HG02571 (cell line): Measurements from ENCODE around the gene TMEM201.
A peak's percentile ranks its signal among the peaks of the same experiment; 100 is the strongest.
"Not testable (repeated sequence)": the region's sequence is repeated elsewhere in the genome, so short reads cannot be mapped to it uniquely, and the experiment has no call there.

Experiments used
- ATAC-seq: cut with Tn5 transposase; IDR thresholded peaks from one replicate; pipeline ENCODE4 v1.9.1; 2021; ENCODE audit warnings: mild to moderate bottlenecking, moderate library complexity; ENCODE audit not compliant: unreplicated experiment

TMEM201 gene

DNA sequence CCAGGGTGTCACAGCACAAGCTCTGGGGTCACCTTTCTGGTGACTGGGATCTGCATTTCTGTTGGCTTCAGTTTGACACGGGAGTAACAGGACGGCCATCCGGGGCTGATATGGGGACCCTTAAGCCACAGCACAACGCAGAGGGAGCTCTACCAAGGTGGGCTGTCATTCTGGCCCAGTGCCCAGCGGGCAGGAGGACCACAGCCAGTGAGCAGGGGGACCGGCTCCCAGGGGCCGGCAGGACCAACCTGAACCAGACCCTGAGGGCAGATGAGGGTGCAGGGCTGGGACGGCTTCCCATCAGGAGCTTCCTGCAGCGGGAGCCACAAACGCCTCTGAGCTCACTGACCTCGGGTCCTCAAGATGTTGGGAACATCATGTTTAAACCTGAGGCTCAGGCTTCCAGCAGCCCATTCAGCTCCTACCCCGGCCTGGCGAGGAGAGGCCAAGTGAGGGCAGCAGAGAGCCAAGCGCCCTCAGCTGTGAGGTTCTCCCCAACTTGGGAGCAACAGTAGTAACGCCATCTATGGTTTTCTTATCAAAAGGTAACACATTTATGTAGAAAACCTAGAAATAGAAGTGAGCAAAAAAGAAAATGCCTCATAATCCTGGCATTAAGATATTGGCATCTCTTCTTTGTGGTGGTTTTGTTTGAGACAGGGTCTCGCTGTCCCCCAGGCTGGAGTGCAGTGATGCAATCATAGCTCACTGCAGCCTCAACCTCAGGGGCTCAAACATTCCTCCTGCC is 26.8 kb downstream of the TMEM201 start:
- no peak for ATAC-seq

DNA sequence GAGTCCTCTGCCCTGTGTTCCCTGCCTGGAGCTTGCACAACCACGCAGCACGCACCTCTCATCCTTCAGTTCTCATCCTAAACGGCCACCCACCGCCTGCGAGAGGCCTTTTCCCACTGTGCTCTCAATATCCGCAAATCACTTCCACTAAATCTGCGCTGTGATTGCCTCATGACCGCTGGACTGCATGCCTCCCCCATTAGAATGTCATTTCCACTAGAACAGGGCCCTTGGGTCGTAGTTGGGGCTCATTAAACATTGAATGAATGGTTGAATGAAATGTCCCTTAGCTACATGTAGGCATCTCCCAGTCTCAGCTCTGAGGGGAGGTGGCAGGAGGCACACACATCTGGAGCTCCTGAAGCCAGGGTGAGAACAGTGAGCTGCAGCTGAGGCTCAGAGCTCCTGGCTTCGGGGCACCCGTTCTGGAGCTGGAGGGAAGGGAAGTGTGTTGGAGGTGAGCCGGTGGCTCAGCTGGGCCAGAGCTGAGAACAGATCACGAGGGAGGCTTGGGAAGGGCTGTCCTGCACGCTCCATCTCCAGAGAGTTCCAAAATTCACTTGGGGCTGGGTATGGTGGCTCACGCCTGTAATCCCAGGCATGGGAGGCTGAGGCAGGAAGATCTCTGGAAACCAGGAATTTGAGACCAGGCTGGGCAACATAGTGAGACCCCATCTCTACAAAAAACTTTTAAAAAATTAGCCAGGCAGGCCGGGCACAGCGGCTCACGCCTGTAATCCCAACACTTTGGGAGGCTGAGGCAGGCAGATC is 30.4 kb downstream of the TMEM201 start:
- ATAC-seq: no peak

DNA sequence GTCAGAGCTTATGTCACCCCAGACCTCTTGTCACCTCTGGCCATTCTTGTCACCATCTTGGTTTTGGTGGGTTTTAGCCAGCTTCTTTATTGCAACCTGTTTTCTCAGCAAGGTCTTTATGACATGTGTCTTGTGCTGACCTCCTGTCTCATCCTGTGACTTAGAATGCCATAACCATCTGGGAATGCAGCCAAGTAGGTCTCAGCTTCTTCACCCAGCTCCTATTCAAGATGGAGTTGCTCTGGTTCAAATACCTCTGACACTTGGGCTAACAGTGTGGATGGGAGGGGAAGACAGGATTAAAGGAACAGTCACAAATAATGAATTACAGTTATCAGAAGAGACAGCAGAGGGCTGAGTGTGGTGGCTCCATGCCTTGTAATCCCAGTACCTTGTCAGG is 32.3 kb downstream of the TMEM201 start:
- ATAC-seq: no peak

DNA sequence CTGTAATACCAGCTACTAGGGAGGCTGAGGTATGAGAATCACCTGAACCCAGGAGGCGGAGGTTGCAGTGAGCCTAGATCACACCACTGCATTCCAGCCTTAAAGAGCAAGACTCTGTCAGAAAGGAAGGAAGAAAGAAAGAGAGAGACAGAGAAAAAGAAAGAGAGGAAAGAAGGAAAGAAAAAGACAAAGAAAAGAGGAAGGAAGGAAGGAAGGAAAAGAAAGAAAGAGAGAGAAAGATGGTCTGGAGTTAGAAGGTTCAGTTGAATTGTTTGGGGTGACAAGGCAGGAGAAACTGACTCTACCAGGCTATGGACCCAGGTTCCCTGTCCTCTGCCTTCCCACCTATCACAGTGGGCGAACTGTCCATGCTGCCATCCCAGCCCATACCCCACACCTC is 35.4 kb downstream of the TMEM201 start:
- ATAC-seq: no peak

- not testable (repeated sequence) for ATAC-seq
Measured at GRCh38 chr1:9625030-9625429, 36.3 kb downstream of the TMEM201 start.

- peak; percentile 51 for ATAC-seq
Measured at GRCh38 chr1:9626201-9626608, 37.5 kb downstream of the TMEM201 start.

DNA sequence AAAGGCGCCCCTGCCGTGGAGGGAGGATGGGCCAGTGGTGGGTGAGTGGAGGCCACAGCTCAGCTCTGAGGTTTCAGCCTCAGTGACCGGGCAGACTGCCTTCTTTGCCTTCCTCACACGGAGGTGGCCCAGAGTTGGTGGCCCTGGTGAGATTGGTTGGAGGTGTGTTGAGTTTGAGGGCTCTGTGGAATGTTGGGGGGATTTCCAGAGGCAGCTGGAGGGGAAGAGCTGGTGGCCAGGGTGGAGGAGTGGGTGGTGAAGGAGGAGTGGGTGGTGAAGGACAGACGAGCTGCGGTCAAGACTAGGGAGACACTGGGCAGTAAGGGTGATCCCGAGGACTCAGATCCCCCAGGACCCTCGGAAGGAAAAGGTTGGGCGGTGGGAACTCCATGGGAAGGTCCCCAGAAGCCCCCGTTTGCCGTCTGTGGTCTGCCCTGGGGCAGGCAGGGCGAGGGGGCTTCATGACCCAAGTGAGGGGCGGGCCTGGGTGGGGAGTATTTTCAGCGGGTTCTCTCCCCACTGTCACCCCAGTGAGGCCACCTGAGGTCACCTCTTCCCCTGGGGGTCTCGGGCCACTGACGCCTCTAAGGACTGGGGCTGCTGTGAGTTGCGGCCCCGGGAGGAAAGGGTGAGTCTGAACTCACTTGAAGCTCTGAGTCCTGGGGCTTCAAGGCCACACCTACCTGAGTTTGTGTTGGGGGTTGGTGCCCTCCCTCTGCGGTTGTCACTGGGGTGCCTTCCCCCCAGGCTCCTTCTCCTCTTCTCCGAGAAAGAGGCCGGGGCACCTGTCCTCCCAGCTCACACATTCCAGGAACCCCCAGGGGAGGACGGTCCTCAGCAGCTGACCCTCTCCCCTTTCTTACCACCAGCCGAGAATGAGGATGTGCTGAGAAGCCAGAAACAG is 40.1 kb downstream of the TMEM201 start:
- ATAC-seq: no peak

GRCh38 chr1:9629445-9630201 is 40.9 kb downstream of the TMEM201 start:
- no peak for ATAC-seq

- no peak for ATAC-seq
Measured at GRCh38 chr1:9630331-9631111, 41.8 kb downstream of the TMEM201 start.

GRCh38 chr1:9631613-9632012 is 42.9 kb downstream of the TMEM201 start:
- no peak for ATAC-seq

GRCh38 chr1:9633493-9633892 is 44.8 kb downstream of the TMEM201 start:
- ATAC-seq: no peak

DNA sequence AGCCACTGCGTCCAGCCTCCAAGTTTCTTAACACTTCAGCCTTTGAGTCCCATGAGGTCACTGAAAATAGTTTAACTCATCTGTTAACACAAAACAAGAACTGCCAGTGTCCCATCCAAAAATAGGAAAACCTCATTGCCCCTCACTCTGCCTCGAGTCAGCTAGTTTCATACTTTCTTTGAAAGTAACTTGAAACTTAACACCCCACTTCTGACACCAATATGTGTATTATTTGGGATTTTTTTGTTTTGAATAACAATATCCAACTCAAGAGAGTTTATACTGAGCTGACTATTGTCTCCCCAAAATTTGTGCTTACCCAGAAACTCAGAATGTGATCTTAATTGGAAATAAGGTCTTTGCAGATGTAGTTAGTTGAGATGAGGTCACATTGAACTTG is 45.9 kb downstream of the TMEM201 start:
- no peak for ATAC-seq

- ATAC-seq: no peak
Measured at GRCh38 chr1:9639227-9639626, 50.5 kb downstream of the TMEM201 start.

DNA sequence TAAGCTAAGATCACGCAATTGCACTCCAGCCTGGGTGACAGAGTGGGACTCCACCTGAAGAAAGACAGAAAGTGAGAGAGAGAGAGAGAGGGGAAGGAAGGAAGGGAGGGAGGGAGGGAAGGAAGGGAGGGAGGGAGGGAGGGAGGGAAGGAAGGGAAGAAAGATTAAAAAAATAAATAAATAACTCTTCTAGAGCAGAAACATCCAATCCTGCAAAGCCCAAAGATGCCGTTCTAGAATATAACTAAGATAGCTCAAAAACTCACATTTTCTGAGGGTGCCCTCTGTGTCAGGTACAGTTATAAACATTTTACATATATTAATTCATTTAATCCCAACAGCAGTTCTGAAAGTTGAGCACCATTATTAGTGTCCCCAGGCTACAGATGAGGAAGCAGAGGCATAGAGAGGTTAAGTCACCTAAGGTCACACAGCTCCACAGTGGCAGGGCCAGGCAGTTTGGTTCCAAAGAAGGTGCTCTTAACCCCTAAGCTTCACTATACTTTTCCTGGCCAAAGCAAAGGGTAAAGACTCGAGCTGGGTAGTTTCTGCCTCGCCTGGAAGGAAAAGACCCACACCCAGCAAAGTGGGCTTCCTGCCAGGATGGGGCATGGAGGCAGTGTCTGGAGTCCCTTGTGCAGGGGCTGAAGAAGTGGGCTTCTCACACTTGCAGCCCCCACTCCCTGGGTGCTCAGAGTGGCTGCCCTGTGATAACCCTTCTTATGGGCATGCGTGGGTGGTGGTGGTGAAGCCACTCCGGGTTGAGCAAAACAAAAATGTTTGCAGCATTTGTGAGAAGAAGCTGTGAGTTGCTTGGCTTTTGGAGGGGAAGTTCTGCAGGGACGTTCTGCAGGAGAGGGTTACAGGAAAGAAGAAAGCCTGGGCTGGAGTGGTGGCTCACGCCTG is 54.9 kb downstream of the TMEM201 start:
- no peak for ATAC-seq

- no peak for ATAC-seq
Measured at GRCh38 chr1:9646037-9646436, 57.3 kb downstream of the TMEM201 start.

- no peak for ATAC-seq
Measured at GRCh38 chr1:9648171-9648570, 59.5 kb downstream of the TMEM201 start.

DNA sequence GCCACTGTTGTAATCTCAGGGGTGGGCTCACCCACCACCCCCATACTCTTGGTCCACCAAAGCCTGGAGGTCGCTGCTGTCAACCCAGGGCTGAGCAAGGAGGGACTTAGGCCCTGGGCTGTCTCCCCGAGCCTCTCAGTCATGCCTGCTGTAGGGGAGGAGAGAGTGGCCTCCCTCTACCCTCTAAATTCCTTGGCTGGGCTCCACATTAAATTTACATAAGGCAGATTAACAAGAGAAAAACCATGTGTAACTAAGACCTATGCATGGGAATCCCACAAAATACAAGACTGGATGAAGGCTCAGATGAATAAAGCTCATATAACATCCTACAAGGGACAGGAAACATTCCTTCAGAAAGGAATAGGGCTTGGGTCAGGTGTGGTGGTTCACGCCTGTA is 61.1 kb downstream of the TMEM201 start:
- no peak for ATAC-seq

DNA sequence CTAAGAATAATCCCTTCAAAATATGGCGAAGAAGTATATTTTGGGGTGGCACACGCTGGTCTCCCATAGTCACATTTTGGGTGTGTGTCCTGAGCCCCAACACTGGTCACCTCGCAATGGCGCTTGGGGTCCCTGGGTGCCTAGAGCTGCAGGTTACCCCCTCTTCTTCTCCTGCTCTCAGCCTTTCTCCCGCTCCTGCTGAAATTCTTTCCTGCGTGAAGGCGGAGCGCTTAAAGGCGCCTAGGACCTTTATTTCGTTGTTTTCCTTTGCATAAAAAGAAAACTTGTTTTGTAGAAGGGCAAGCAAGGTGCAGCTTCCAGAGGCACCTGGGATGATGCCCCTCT is 62.5 kb downstream of the TMEM201 start:
- no peak for ATAC-seq
